GM18873 (cell line): ENCODE results near the gene TENM3.

Source experiments
- ATAC-seq: cut with Tn5 transposase; IDR thresholded peaks from one replicate; pipeline ENCODE4 v1.9.1; 2021; ENCODE audit warnings: mild to moderate bottlenecking, moderate library complexity, moderate number of reproducible peaks; ENCODE audit not compliant: unreplicated experiment, low FRiP score

TENM3 gene

DNA sequence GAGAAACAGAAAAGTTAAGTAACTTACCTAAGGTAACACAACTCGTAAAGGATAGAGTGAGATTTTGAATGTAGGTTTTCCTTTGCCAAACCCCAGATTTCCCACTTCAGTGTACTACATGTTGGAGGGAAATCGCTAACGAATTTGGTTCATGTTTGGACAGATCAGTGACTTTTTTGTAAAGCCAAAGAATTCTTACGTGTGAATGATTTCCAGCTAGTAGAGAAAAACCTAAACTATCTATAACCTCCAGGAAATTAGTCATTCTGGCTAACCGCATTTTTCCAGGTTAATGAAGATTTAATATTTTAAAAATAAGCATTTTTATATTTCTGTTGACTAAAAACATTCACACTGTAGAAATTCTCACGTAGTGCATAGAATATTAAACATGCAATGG is 7.2 kb downstream of the TENM3 start:
- ATAC-seq, result no peak

DNA sequence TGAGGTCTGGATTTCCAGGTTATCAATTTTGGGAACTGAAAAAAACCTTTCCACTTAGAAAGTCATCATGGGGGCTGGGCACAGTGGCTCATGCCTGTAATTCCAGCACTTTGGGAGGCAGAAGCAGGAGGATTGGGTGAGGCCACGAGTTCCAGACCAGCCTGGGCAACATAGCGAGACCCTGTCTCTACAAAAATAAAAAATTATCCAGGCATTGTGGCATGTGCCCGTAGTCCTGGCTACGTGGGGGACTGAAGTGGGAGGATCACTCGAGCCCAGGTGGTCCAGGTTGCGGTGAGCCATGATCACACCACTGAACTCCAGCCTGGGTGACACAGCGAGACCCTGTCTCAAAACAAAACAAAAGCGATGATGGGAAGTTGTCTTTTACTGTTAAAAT is 7.9 kb downstream of the TENM3 start:
- no peak for ATAC-seq

DNA sequence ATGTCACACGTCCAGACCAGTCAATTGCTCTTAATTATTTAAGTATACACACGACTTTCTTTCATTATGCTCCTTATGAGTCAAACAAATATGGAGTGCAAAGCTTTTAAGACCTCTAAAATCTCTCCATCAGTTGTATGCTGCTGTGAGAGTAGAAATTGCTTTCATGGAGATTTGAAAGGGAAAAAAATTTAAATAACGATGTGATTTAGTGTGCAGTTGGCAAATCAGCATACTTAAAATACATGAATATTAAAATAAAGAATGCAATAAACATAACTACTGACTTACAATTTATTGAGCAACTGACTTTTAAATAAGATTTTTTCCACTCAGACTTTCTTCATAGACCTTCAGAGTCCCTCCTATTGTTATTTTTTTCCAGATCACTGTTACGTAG is 9.0 kb downstream of the TENM3 start:
- ATAC-seq, result no peak

DNA sequence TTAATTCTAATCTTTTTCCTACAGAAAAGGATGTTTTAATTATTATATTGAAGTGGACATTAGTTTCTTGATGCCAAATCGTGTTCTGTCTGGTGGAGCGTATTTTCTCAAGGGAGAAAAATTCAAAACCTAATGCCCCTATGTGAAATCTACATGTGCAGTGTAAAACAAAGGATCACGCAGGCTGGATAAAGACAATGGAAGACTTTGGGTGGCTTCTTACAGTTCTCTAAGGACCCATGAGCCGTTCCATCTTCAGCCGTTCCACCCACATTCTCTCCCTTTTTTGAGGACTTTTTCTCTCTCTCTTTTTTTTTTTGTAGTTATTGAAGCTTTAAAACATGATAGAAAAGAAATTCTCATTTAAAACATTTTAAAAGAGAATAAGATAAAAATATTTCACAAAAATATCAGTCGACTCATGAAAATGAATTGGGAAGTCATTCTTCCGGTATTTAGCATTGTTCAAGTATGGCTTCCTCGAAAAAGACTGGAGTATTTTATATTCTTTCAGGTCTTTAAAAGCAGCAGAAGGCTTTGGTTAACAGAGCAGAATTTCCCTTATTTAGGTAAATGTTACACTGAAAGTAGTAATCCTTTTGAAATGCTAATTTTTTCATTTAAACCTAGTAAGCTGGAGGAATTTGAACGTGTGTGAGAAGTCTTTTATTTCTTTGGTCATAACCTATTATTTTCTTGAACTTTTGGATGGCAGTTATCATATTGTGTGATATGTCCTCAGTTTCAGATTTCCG is 11.0 kb downstream of the TENM3 start:
- ATAC-seq, result no peak

DNA sequence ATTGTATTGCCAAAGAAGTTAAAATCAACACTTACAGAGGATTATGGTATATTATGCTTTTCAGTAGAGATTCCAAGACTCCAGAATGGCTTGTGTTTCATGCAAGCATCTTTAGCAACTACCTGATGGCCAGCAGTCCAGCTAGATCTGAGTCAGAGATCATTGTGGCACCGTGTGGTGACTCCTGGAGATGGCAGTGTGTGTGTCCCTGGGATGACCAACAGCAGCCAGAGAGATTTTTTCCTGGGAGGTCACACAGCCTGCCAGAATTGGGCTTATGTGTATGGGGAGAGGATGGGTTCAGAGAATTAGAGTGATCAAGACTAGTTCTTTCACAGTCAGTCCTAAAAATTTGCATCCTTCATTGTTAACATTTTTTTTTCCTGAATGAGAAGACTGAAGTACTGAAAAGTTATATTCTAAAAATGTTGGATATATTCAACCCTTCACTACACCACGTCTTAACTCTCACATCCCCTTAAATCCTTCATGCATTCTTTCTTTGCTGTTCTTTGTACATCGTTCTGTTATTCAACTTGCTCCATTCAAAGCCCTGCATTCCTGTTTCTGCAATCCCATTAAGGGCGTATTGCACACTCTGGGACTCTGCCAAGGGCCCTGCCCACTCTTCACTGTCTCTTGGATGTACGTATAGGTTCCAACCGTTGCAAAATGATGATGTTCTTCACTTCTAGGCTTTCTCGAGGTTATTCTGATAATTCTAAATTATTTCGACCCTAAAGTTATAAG is 12.4 kb downstream of the TENM3 start:
- no peak for ATAC-seq

DNA sequence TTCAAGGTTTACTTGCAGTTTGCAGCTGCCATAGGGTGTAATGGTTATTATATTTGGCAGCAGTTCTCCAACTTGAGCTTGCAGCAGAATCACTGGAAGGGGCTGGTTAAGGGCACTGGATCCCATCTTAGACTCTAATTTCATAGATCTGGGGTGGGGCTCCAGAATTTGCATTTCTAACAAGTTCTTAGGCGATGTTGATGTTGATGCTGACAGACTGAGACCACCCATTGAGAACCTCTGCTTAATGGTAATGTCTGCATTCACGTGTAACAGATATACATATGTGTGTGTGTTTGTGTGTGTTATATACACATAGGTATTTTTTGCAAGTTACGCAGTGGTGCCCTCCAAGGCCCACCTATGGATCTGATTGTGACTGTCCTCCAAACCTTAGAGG is 13.8 kb downstream of the TENM3 start:
- no peak for ATAC-seq

DNA sequence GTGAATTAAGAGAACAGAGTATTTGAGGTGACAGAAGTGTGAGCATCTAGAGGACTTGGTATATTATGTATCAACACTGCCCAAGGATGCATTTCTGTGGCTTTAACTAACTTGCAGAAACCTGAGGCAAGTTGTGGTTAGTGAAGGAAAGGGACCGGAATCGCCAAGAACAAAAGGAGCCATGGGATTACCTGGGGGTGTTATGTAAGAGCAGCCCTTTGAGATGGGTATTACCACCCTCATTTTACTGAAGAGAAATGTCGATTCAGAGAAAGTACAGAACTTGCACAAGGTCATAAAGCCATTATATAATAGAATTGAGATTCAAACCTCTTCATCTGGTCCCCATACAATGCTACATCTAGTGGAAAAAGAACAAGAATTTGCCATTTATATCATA is 14.3 kb downstream of the TENM3 start:
- ATAC-seq, result no peak

DNA sequence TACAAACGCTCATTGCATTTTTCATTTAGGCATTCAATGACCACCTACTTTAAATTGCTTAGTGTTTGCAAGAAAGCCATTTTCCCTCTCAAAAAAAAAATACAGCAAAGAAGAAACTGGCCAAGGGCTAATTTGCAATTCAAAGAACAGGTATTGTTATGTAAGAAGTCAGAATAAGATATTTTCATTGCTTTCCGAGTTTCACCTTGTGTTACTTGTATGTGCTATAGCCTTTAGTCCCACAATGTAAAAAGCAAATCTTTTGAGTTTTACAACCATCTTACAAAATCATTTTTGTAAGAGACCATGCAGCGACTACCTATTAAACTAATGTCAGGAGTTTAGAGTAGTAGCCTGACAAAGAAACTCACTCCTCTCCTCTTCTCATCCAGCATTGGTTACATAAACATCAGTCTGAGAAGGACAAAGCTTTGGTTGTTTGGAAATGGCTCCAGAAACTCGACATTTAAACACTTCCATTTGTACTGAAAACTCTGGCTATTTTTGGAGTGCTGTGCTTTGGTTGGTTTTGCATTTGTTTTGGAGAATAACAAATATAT is 15.3 kb downstream of the TENM3 start:
- ATAC-seq, result no peak

DNA sequence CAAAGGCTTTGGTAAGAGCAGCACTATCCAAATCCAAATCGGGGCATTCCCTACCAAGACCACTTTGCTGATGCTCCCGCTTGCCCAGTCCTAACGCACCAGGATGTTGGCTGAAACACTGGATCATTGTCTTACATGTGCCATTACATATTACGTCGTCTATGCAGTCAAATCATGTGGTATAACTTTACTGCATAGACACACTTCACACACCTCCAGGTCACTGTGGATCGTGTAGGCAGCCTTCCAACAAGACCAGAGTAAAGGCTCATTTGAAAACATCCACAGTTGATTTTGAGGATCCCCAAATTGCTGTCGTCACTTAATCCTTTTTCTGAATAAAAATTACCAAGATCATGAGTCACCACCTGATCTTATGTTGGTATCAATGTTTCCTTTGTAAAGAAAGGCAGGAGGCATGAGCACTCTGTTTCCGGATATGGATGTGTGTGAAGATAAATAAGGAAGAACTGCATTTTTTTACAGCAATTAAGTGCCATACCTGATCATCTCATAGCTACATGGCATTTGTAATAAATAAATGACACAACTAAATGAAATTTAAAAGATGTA is 18.5 kb downstream of the TENM3 start:
- no peak for ATAC-seq

DNA sequence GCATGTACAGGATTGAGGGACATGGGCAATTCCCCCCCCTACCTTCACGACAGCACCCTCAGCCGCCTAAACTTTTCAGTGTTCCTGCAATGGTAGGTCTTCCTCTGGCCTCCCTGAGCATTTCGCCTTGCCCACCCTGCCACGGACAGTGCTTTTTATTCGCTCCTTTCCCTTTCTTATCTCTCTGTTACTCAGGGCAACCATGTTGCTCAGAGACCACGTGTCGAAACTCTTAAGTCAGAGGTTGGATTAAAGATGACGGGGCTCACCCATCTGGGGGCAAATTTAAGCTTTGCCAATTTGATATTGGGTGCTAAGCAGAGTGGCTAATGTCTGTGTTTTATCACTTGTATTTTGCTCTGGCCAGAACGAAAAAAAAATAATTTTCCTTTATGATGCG is 20.4 kb downstream of the TENM3 start:
- ATAC-seq, result no peak

DNA sequence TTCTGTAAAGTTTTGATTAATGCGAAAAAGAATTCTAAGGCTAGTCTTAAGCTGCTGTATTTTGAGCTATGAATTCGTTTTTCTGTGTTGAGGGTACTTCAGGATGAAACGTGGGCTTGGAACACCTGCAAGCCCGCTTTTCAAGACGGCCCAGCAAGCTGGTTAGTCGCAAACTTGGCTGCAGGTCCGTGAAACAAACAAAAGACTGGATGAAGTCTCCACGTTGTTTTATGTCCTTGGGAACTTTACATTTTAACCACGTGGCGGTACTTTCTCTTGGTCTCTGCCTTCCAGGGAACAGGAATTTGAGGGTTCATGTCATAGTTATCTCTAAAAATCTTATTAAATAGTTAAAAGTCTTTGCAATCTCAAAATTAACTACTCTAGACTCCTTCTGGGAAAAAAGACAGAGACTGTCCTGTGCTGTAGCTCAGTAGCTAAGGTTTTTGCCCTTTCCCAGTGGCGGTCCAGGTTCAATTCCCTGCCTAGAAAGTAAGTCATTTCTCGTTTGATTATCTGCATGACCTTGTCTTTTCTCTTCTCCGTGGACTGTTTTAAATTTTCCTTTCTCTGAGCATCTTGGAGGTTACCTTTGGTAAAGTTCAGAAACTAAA is 21.0 kb downstream of the TENM3 start:
- no peak for ATAC-seq

DNA sequence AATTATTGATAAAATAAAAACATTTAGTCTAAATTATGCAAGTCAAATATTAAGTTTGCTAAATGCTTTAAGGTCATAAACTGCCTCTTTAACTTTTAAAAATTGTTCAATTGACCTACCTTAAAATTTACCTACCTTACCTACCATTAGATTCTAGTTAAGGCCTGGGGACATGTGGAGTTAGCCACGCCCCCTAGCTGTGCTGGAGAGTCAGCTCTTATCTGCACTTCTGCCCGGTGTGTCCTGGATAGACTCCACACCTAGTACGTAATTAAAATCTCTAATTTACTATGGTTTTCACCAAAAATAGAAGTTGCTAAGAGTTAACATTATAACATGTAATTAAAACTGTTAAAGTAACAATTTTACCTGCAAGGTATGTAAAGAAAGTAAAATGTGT is 22.7 kb downstream of the TENM3 start:
- no peak for ATAC-seq

DNA sequence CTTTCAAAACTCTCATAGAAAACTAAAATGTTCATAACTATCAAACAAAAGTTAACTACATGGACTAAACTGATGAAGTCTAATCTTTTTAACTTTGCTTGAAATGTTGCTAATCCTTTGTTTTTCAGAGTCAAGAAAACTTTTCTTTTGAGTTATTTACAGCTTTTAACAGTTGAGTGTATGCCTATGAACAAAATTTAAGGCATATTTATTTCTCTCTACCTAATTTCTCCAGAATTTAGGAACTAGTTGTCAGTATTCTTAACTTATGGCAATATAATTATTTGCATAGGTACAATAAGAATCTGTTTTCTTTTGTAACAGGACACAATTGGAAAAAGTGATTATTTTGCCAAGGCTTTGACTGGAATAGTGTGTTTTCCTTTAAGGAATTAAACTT is 23.8 kb downstream of the TENM3 start:
- no peak for ATAC-seq

DNA sequence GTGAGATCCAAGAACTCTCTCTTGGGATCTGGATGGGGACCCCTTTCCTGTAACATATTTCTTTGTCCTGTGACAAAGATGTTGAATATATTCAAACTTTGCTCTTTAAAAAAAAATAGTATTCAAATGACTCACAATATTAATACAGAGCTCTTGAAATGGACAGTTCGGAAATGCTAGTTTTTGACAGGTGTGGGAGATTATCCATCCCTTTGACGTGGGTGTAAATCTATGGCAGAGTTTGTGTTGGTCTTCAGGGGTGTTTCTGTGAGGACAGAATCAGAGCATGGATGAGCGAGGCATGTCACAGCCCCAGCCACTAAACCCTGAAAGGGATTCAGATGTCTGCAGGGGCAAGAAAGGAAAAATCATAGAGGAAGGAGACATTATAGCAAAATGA is 25.8 kb downstream of the TENM3 start:
- ATAC-seq, result no peak

DNA sequence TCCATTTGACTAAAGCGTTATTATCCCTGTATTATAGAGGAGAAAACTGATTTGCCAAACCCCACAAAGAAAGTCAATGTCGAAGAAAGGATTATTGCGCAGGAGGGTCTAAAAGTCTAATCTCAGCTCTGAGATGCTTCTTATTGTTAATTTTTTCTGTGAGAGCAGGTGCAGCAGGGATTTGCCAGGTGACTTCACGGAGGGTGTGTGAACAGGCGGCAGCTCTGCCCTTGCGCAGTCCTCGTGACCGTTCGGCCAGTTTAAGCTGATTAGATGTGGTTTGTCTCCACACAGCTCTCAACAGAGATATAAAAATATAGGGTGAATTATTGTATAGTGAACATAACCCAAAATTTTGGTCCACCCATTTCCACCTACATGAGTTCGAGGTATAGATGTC is 28.5 kb downstream of the TENM3 start:
- ATAC-seq, result no peak

DNA sequence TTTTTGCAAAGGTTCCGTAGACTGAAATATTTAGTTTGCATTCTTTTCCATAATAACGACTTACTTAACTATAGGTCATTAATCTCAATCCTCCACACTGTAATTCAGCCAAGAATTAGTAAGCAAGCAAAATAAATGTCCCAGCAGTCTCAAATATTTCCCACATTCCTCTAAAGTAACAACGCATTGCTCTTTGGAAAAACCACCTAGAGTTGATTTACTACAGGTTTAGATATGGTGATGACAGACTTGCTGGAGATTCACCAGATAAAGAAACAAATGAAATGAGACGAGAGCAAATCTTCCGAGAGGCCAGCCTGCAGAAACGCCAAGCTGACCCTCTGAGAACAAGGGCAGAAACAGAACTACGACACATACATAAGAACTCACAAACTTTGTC is 28.9 kb downstream of the TENM3 start:
- no peak for ATAC-seq

DNA sequence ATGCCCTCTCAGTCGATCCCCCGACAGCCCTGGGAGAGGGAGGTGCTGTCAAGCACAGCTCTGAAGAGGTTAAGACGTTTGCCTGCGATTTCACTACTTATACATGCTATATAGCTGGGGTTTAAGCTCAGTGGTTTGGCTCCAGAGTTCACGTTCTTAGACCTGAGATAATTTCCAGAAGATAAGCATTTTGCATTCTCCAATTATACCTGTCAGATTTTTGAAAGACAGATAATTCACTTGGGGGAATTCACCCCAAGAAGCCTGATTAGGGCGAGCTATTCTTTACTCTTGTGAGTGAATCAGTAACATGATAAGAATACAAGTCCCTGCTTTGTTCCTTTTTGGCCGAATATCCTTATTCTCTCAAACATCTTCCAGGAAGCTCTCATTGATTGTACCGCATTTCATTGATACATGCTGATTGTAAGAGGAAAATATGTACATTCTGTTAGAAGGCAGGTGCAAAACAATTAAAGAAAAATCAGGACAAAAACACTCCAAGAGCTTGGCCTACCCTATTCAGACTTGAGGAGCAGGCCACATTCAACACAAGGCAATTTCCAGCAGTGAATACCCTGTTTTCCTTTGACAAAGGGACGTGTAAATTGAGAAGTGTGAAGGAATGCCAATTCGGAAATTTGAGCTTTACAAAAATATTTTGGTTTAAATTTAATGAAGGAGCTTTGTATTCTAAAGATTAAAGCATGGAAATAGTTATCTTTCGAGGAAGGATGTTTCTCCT is 30.2 kb downstream of the TENM3 start:
- ATAC-seq, result no peak

DNA sequence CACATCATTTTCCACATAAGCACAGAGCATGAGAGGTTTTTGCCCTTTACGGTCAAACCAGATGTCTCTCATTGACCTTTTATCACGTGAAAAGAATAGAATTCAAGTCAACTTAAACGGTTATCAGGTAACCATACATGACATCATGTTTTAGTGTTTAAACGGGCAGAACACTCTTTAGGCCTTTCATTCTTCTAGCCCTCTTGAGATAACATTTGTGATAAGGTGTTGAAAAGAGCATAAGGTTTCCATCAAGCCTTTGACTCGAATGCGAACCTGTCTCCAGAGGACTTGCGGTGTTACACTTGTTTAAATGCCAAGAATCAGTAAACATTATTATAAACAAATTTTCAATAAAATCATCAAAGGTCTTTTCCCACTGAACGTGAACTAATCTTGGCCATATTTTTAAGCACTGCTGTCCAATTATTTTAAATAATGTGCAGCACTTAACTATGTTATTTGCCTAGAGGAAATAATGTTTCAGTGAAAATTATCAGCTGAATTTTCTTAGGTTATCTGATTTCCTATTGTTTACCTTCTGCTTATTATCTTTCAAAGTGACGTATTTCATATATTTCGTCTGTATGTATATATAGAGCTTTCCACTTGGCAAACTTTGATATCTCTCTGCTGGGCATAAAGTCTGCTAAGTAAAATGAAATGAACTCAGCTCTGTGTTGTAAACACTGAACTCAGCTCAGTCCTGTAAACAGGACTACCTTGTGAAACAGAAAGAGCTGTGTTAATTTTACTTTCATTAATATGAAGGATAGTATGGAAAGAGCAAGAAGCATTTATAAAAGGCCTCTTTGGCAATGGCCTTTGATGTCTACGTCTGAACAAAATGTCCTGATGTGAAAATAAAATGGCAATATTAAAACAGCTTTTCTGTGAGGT is 33.3 kb downstream of the TENM3 start:
- ATAC-seq, result no peak

DNA sequence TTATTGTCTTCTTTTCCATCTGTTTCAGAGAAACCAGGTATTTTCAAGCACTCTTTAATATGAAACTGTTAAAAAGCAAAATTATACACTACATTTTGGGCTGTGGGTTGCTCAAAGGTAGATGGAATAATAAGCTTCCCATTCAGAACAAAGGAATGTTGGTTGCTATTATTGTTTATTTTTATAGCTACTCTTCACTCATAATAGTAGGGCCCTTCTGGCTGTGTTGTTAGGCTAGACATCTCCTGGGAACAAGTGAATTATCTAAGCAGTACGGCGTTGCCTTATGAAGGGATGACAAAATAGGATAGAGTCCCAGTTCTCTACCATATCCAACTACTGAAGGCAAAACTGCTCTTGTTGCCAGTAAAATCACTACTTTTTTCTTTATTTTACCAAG is 34.2 kb downstream of the TENM3 start:
- ATAC-seq, result no peak
